AG09319 (cell line): ENCODE measurements around the gene ATG4D.
A peak's percentile ranks its signal among the peaks of the same experiment; 100 is the strongest.

Experiments used
- DNase-seq: peaks from one replicate; pipeline ENCODE4 v3.0.0-alpha.2; 2010; ENCODE audit warnings: low read depth; ENCODE audit errors: extremely low read depth
- TF ChIP-seq, protein P1 (sequence below): IDR thresholded peaks from 2 replicates; pipeline ENCODE4 v1.5.1; 2011; ENCODE audit warnings: low read depth, mild to moderate bottlenecking, inconsistent platforms, low read length, moderate library complexity

Gene ATG4D

GRCh38 chr19:10543420-10544241 is at the start of gene ATG4D:
Gene ATG4D, plus strand, starts transcription at chr19:10543904. Its CDS starts 187 bp downstream, at chr19:10544091.
- TF ChIP-seq, protein P1, sequence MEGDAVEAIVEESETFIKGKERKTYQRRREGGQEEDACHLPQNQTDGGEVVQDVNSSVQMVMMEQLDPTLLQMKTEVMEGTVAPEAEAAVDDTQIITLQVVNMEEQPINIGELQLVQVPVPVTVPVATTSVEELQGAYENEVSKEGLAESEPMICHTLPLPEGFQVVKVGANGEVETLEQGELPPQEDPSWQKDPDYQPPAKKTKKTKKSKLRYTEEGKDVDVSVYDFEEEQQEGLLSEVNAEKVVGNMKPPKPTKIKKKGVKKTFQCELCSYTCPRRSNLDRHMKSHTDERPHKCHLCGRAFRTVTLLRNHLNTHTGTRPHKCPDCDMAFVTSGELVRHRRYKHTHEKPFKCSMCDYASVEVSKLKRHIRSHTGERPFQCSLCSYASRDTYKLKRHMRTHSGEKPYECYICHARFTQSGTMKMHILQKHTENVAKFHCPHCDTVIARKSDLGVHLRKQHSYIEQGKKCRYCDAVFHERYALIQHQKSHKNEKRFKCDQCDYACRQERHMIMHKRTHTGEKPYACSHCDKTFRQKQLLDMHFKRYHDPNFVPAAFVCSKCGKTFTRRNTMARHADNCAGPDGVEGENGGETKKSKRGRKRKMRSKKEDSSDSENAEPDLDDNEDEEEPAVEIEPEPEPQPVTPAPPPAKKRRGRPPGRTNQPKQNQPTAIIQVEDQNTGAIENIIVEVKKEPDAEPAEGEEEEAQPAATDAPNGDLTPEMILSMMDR = no peak
- DNase-seq = no peak

GRCh38 chr19:10497371-10497770 is 46.3 kb upstream of the ATG4D start:
- no peak for DNase-seq
- TF ChIP-seq, protein P1 = no peak

GRCh38 chr19:10499550-10500246 is 44.0 kb upstream of the ATG4D start:
- TF ChIP-seq, protein P1 = no peak
- DNase-seq = no peak

DNA sequence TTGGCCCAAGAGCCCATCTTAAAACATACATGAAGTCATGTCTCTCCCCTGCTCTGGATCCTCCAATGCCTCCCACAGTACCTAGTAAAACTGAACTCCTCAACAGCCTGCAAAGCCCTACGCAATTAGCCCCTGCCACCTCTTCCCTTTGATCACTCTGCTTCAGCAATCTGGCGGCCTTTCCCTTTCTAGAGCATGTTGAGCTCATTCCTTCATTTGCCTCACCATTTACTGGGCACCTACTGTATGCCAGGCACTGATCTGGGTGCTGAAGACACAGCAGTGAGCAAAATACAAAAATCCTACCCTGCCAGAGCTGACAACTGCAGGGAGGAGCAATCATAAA is 43.5 kb upstream of the ATG4D start:
- DNase-seq = no peak
- TF ChIP-seq, protein P1 = no peak

- no peak for DNase-seq
- TF ChIP-seq, protein P1 = no peak
These were observed 41.7 kb upstream of the ATG4D start for GRCh38 chr19:10501971-10502523.

DNA sequence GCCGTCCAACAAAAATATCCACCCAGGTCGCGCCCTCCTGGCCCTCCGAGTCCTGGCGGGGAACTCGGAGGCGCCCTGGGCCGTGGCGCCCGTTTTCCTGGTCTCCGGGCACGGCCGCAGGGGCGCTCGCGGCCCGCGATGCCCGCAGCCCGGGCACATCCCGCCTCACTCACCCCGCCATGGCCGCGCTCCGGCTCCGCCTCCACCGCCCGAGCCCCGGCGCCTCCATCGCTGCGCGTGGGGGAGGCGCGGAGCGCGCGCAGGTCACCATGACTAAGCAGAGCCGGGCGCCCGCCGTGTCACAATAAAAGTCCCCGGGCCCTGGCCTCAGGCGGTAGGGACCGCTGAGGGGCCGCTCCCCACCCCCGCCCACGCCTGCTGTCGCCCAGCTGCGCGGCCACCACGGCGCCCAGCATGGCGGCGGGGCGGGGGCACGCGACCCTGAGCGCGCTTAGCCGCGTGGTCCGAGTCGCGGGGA is 41.1 kb upstream of the ATG4D start:
- TF ChIP-seq, protein P1 = no peak
- DNase-seq = peak; percentile 76
